ENCODE results near the gene GRIA1.

Gene GRIA1

GRCh38 chr5:153610811-153611210 is 120.3 kb downstream of the GRIA1 start:
- Histone ChIP-seq H3K36me3 (no peaks in the 10 kb centered on the region), H3K4me1 (no peaks in the 10 kb centered on the region), H3K9me3 (no peaks in the 10 kb centered on the region), H3K4me3 (no peak overlapping the region), H3K27ac (no peak overlapping the region), H3K27me3 (no peaks in the 10 kb centered on the region)
- no peak for DNase-seq
- intact Hi-C loops (cut with DNase I; ENCODE audit: low total_unique reads) = no loop called here
- TF ChIP-seq, protein P1, sequence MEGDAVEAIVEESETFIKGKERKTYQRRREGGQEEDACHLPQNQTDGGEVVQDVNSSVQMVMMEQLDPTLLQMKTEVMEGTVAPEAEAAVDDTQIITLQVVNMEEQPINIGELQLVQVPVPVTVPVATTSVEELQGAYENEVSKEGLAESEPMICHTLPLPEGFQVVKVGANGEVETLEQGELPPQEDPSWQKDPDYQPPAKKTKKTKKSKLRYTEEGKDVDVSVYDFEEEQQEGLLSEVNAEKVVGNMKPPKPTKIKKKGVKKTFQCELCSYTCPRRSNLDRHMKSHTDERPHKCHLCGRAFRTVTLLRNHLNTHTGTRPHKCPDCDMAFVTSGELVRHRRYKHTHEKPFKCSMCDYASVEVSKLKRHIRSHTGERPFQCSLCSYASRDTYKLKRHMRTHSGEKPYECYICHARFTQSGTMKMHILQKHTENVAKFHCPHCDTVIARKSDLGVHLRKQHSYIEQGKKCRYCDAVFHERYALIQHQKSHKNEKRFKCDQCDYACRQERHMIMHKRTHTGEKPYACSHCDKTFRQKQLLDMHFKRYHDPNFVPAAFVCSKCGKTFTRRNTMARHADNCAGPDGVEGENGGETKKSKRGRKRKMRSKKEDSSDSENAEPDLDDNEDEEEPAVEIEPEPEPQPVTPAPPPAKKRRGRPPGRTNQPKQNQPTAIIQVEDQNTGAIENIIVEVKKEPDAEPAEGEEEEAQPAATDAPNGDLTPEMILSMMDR (IDR thresholded peaks at IDR 0.05) = no peak

DNA sequence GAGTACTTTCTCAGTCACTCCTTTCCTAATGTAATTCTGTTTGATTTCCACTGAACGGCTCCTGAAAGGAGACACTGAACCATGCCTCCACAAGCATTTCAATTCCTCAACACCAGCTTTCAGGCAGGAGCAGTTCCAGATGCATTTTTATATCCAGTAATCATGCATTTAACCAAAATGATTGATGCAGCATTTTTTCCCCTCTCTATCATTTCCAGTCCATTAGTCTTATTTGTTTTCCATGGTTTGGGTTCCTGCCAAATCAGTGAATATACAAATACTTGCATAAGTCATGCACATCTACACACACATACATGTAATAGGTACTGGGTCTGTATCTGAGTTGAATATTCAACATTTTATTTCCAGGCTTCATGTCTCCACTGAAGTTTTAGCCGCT is 122.7 kb downstream of the GRIA1 start:
- TF ChIP-seq, protein P1 (IDR thresholded peaks at IDR 0.05) = no peak
- Histone ChIP-seq H3K36me3 (no peaks in the 10 kb centered on the region), H3K9me3 (no peaks in the 10 kb centered on the region), H3K27me3 (no peaks in the 10 kb centered on the region), H3K27ac (no peak overlapping the region), H3K4me1 (no peaks in the 10 kb centered on the region), H3K4me3 (no peak overlapping the region)
- no peak for DNase-seq
- intact Hi-C loops (cut with DNase I; ENCODE audit: low total_unique reads) = no loop called here

- Histone ChIP-seq H3K36me3 (no peaks in the 10 kb centered on the region), H3K9me3 (no peaks in the 10 kb centered on the region), H3K27me3 (no peaks in the 10 kb centered on the region), H3K4me1 (no peaks in the 10 kb centered on the region), H3K4me3 (no peak overlapping the region), H3K27ac (no peak overlapping the region)
- TF ChIP-seq, protein P1 (IDR thresholded peaks at IDR 0.05) = no peak
- no peak for DNase-seq
- intact Hi-C loops (cut with DNase I; ENCODE audit: low total_unique reads) = no loop called here
Measured at GRCh38 chr5:153613672-153614071, 123.2 kb downstream of the GRIA1 start.

- H3K27me3 ChIP-seq = no peaks in the 10 kb centered on the region
- no peak for DNase-seq
- H3K27ac ChIP-seq = no peak overlapping the region
- H3K4me3 ChIP-seq = no peak overlapping the region
- H3K9me3 ChIP-seq = no peaks in the 10 kb centered on the region
- TF ChIP-seq, protein P1 (IDR thresholded peaks at IDR 0.05) = no peak
- no peaks in the 10 kb centered on the region for H3K4me1 ChIP-seq
- intact Hi-C loops (cut with DNase I; ENCODE audit: low total_unique reads) = no loop called here
- H3K36me3 ChIP-seq = no peaks in the 10 kb centered on the region
Measured at GRCh38 chr5:153617190-153617589, 126.7 kb downstream of the GRIA1 start.

GRCh38 chr5:153618307-153618706 is 127.8 kb downstream of the GRIA1 start:
- H3K4me3 ChIP-seq = no peak overlapping the region
- intact Hi-C loops (cut with DNase I; ENCODE audit: low total_unique reads) = no loop called here
- no peaks in the 10 kb centered on the region for H3K27me3 ChIP-seq
- H3K27ac ChIP-seq = no peak overlapping the region
- H3K9me3 ChIP-seq = no peaks in the 10 kb centered on the region
- no peaks in the 10 kb centered on the region for H3K36me3 ChIP-seq
- TF ChIP-seq, protein P1 (IDR thresholded peaks at IDR 0.05) = no peak
- H3K4me1 ChIP-seq = no peaks in the 10 kb centered on the region
- no peak for DNase-seq

DNA sequence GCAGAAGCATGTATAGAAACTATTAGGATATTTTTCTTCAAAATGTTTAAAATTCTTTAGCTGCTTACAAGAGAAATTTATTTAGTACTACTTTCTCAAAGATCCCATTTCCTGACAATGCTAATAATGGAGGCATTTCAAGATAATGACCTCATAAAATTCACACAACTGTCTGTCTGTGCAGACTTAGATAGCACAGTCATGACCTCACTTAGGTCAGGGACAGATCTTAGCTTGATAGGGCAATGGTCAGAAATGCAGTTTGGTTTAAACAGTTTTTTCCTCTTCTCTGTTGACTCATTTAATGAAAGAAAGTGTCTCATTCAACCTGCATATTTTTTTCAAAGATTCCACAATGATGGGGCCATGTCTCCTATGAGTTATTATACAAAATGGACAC is 128.4 kb downstream of the GRIA1 start:
- H3K27ac ChIP-seq = no peak overlapping the region
- no peaks in the 10 kb centered on the region for H3K4me1 ChIP-seq
- no peaks in the 10 kb centered on the region for H3K27me3 ChIP-seq
- no peaks in the 10 kb centered on the region for H3K9me3 ChIP-seq
- DNase-seq = no peak
- intact Hi-C loops (cut with DNase I; ENCODE audit: low total_unique reads) = no loop called here
- TF ChIP-seq, protein P1 (IDR thresholded peaks at IDR 0.05) = no peak
- H3K36me3 ChIP-seq = no peaks in the 10 kb centered on the region
- H3K4me3 ChIP-seq = no peak overlapping the region
